Measurements from ENCODE around the gene EDN2.

Gene EDN2

GRCh38 chr1:41475859-41476567 is 8.5 kb downstream of the EDN2 start:
- no peaks in the 10 kb centered on the region for H3K9me2 ChIP-seq (replicated peaks; ENCODE audit: insufficient read depth, low read length)
- H3K79me2 ChIP-seq (ENCODE audit: insufficient read depth, low read length) = no peaks in the 10 kb centered on the region
- H3F3A ChIP-seq (ENCODE audit: insufficient read depth) = no peaks in the 10 kb centered on the region
- no peaks in the 10 kb centered on the region for H3K9me3 ChIP-seq (ENCODE audit: insufficient read depth, low read length)
- no peak overlapping the region for H2AFZ ChIP-seq (ENCODE audit: low read depth, low read length, severe bottlenecking)
- H3K4me2 ChIP-seq (ENCODE audit: low read depth, low read length, poor library complexity, severe bottlenecking) = no peak overlapping the region
- no peak overlapping the region for H3K4me3 ChIP-seq (ENCODE audit: insufficient read depth, low read length, poor library complexity, severe bottlenecking)
- no peaks in the 10 kb centered on the region for H3K27me3 ChIP-seq (ENCODE audit: low read length)
- H3K9ac ChIP-seq (ENCODE audit: low read length) = no peak overlapping the region
- H3K36me3 ChIP-seq (ENCODE audit: low read length) = no peaks in the 10 kb centered on the region
- H4K20me1 ChIP-seq (ENCODE audit: low read depth, low read length) = no peaks in the 10 kb centered on the region
- TF ChIP-seq CTCF (IDR thresholded peaks at IDR 0.05; ENCODE audit: insufficient read depth, low read length, poor library complexity, severe bottlenecking) (no peak), EZH2phosphoT487 (conservative IDR thresholded peaks at IDR 0.05; ENCODE audit: low read length) (no peak)
- H3K27ac ChIP-seq (ENCODE audit: low read depth, low read length) = no peak overlapping the region

- no peaks in the 10 kb centered on the region for H3K36me3 ChIP-seq (ENCODE audit: low read length)
- H3K9me2 ChIP-seq (replicated peaks; ENCODE audit: insufficient read depth, low read length) = no peaks in the 10 kb centered on the region
- no peak overlapping the region for H3K4me3 ChIP-seq (ENCODE audit: insufficient read depth, low read length, poor library complexity, severe bottlenecking)
These were observed 9.1 kb downstream of the EDN2 start for GRCh38 chr1:41475346-41475745.

GRCh38 chr1:41474490-41475271 is 9.8 kb downstream of the EDN2 start:
- H3K9ac ChIP-seq (ENCODE audit: low read length) = no peak overlapping the region
- no peaks in the 10 kb centered on the region for H3K36me3 ChIP-seq (ENCODE audit: low read length)
- no peaks in the 10 kb centered on the region for H3K27me3 ChIP-seq (ENCODE audit: low read length)
- no peak overlapping the region for H3K4me3 ChIP-seq (ENCODE audit: insufficient read depth, low read length, poor library complexity, severe bottlenecking)
- H4K20me1 ChIP-seq (ENCODE audit: low read depth, low read length) = no peaks in the 10 kb centered on the region
- TF ChIP-seq CTCF (IDR thresholded peaks at IDR 0.05; ENCODE audit: insufficient read depth, low read length, poor library complexity, severe bottlenecking) (no peak), EZH2phosphoT487 (conservative IDR thresholded peaks at IDR 0.05; ENCODE audit: low read length) (no peak)
- no peaks in the 10 kb centered on the region for H3K9me2 ChIP-seq (replicated peaks; ENCODE audit: insufficient read depth, low read length)
- H3K9me3 ChIP-seq (ENCODE audit: insufficient read depth, low read length) = no peaks in the 10 kb centered on the region
- no peak overlapping the region for H2AFZ ChIP-seq (ENCODE audit: low read depth, low read length, severe bottlenecking)
- H3K4me2 ChIP-seq (ENCODE audit: low read depth, low read length, poor library complexity, severe bottlenecking) = no peak overlapping the region
- H3F3A ChIP-seq (ENCODE audit: insufficient read depth) = no peaks in the 10 kb centered on the region
- no peak overlapping the region for H3K27ac ChIP-seq (ENCODE audit: low read depth, low read length)
- H3K79me2 ChIP-seq (ENCODE audit: insufficient read depth, low read length) = no peaks in the 10 kb centered on the region

More at GRCh38 chr1:41475346-41475745, 9.1 kb downstream of the EDN2 start:
- Histone ChIP-seq H3K27ac (ENCODE audit: low read depth, low read length) (no peak overlapping the region), H2AFZ (ENCODE audit: low read depth, low read length, severe bottlenecking) (no peak overlapping the region), H3K79me2 (ENCODE audit: insufficient read depth, low read length) (no peaks in the 10 kb centered on the region), H3F3A (ENCODE audit: insufficient read depth) (no peaks in the 10 kb centered on the region), H3K4me2 (ENCODE audit: low read depth, low read length, poor library complexity, severe bottlenecking) (no peak overlapping the region), H4K20me1 (ENCODE audit: low read depth, low read length) (no peaks in the 10 kb centered on the region), H3K9me3 (ENCODE audit: insufficient read depth, low read length) (no peaks in the 10 kb centered on the region), H3K27me3 (ENCODE audit: low read length) (no peaks in the 10 kb centered on the region), H3K9ac (ENCODE audit: low read length) (no peak overlapping the region)
- no peak for TF ChIP-seq EZH2phosphoT487 (conservative IDR thresholded peaks at IDR 0.05; ENCODE audit: low read length)
- no peak for TF ChIP-seq CTCF (IDR thresholded peaks at IDR 0.05; ENCODE audit: insufficient read depth, low read length, poor library complexity, severe bottlenecking)
